Tibial artery (tissue), 4 donors: ENCODE data around the gene MIB2.

Source experiments
- DNase-seq, 2 donors: peaks; one replicate each; pipeline ENCODE4 v3.0.0-alpha.2; 2019
- H3K27ac ChIP-seq, 2 donors: fragments of 200-600 bp; sonication (generic) in 1 of 2; 1 replicate in 1 of 2; 2 replicates in 1 of 2; pipeline ENCODE4 v1.5.1; 2018 to 2019; ENCODE audit warnings: mild to moderate bottlenecking in 1 of 2
- H3K27me3 ChIP-seq, 2 donors: fragments of 200-600 bp; sonication (generic) in 1 of 2; one replicate each; pipeline versions ENCODE4 v1.5.1 to v1.6.0; 2016 to 2019
- H3K36me3 ChIP-seq, 3 donors: fragments of 200-600 bp; sonication (generic) in 2 of 3; one replicate each; pipeline ENCODE4 v1.5.1; 2016 to 2019; ENCODE audit warnings: mild to moderate bottlenecking in 2 of 3
- H3K4me1 ChIP-seq, 4 donors: fragments of 200-600 bp; sonication (generic) in 2 of 4; 1 replicate in 3 of 4; 2 replicates in 1 of 4; pipeline ENCODE4 v1.5.1; 2016 to 2019
- H3K4me3 ChIP-seq, 2 donors: fragments of 200-600 bp; sonication (generic) in 1 of 2; 1 replicate in 1 of 2; 2 replicates in 1 of 2; pipeline ENCODE4 v1.5.1; 2018 to 2019; ENCODE audit warnings: mild to moderate bottlenecking in 2 of 2
- H3K9me3 ChIP-seq, 3 donors: fragments of 200-600 bp; sonication (generic) in 1 of 3; one replicate each; pipeline ENCODE4 v1.5.1; 2016 to 2019
- CTCF ChIP-seq, 2 experiments: fragments of 200-600 bp in 1 of 2; fragments of 450-650 bp in 1 of 2; IDR thresholded peaks; one replicate each; pipeline ENCODE4 v1.5.1; 2017 to 2019; ENCODE audit warnings: antibody characterized with exemption in 2 of 2, mild to moderate bottlenecking in 1 of 2, moderate library complexity in 1 of 2
- intact Hi-C: fragments of 100-400 bp; cut with DNase I; formaldehyde crosslinking; loops from one replicate; pipeline ENCODE4 v1.15.0; 2023; ENCODE audit warnings: low total_unique reads

Gene MIB2

GRCh38 chr1:1602968-1603506 is 12.3 kb upstream of the MIB2 start:
- H3K27ac ChIP-seq = no peak overlapping the region
- H3K27me3 ChIP-seq = peaks cover 0 to 70% of the 10 kb centered on the region in 2 donors
- peaks cover 0 to 16% (median 14%) of the 10 kb centered on the region in 4 donors for H3K4me1 ChIP-seq
- no peak for TF ChIP-seq CTCF (IDR thresholded peaks at IDR 0.05)
- DNase-seq = peak in 1 of 2 donors; percentile 61
- no peaks in the 10 kb centered on the region for H3K36me3 ChIP-seq
- intact Hi-C loops = no loop called here
- no peak overlapping the region for H3K4me3 ChIP-seq
- no peaks in the 10 kb centered on the region for H3K9me3 ChIP-seq

GRCh38 chr1:1603671-1604373 is 11.5 kb upstream of the MIB2 start:
- H3K4me1 ChIP-seq = peaks cover 0 to 16% (median 13%) of the 10 kb centered on the region in 4 donors
- TF ChIP-seq CTCF (IDR thresholded peaks at IDR 0.05) = no peak
- H3K36me3 ChIP-seq = no peaks in the 10 kb centered on the region
- peaks cover 0 to 62% of the 10 kb centered on the region in 2 donors for H3K27me3 ChIP-seq
- H3K9me3 ChIP-seq = no peaks in the 10 kb centered on the region
- intact Hi-C loops = no loop called here
- H3K4me3 ChIP-seq = no peak overlapping the region
- no peak for DNase-seq
- H3K27ac ChIP-seq = no peak overlapping the region

GRCh38 chr1:1604374-1605033 is 10.8 kb upstream of the MIB2 start:
- TF ChIP-seq CTCF (IDR thresholded peaks at IDR 0.05) = no peak
- intact Hi-C loops = no loop called here
- no peak overlapping the region for H3K27ac ChIP-seq
- H3K27me3 ChIP-seq = peaks cover 0 to 55% of the 10 kb centered on the region in 2 donors
- peaks cover 0 to 12% (median 9%) of the 10 kb centered on the region in 4 donors for H3K4me1 ChIP-seq
- DNase-seq = peak in 1 of 2 donors; percentile 62
- no peaks in the 10 kb centered on the region for H3K36me3 ChIP-seq
- H3K4me3 ChIP-seq = no peak overlapping the region
- H3K9me3 ChIP-seq = no peaks in the 10 kb centered on the region

- no peak for TF ChIP-seq CTCF (IDR thresholded peaks at IDR 0.05)
These were observed 10.2 kb upstream of the MIB2 start for GRCh38 chr1:1605034-1605591.

GRCh38 chr1:1605724-1606123 is 9.6 kb upstream of the MIB2 start:
- Histone ChIP-seq H3K4me1 (peaks cover 0 to 2% (median under 1%) of the 10 kb centered on the region in 4 donors), H3K27me3 (peaks cover 0 to 47% of the 10 kb centered on the region in 2 donors), H3K4me3 (no peak overlapping the region), H3K36me3 (no peaks in the 10 kb centered on the region), H3K27ac (no peak overlapping the region), H3K9me3 (no peaks in the 10 kb centered on the region)
- no peak for DNase-seq
- TF ChIP-seq CTCF (IDR thresholded peaks at IDR 0.05) = no peak
- intact Hi-C loops = no loop called here

More at GRCh38 chr1:1605034-1605591, 10.2 kb upstream of the MIB2 start:
- Histone ChIP-seq H3K9me3 (no peaks in the 10 kb centered on the region), H3K4me3 (no peak overlapping the region), H3K27ac (no peak overlapping the region), H3K36me3 (no peaks in the 10 kb centered on the region), H3K27me3 (peaks cover 0 to 53% of the 10 kb centered on the region in 2 donors), H3K4me1 (peaks cover 0 to 8% (median 7%) of the 10 kb centered on the region in 4 donors)
- no peak for DNase-seq
- intact Hi-C loops = no loop called here
